HG03442 (cell line): Measurements from ENCODE around the gene PPARGC1A.

ENCODE experiments used
- ATAC-seq: cut with Tn5 transposase; IDR thresholded peaks from one replicate; pipeline ENCODE4 v1.9.1; 2021; ENCODE audit warnings: mild to moderate bottlenecking, moderate library complexity; ENCODE audit not compliant: unreplicated experiment

Gene PPARGC1A

DNA sequence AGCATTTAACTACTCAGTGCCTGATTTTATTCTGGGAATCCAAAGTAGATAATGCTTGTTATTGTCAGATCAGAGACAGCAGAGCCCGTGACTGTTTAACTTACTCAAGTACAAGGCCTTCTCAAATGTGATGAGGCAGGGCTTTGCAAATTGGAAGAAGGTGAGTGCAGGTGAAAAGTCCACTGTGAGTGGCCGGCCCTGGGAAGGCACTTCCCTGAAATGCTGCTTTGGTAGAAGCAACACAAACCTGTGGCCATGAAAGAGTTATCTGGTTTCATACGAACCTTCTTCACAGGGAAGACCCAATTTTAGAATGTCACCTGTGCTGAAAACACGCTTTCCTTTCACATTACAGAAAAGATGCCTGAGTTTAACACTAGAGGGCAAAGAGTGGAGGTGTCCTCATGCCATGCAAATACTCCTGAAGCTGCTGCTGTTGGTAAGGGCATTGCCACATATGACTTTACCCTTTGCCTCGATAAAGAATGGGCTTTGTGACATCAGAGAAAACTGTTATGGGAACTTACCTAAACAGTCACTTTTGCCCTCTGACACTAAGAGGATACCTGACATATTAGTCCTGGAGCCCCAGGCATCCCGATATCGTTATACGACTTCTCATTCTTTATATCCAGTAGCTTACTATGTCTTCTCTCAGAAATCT is 8.0 kb downstream of the PPARGC1A start:
- ATAC-seq = no peak

GRCh38 chr4:23881052-23881501 is 8.8 kb downstream of the PPARGC1A start:
- no peak for ATAC-seq

- ATAC-seq = no peak
Observed at GRCh38 chr4:23878912-23879732, 10.7 kb downstream of the PPARGC1A start.

GRCh38 chr4:23878246-23878891 is 11.5 kb downstream of the PPARGC1A start:
- ATAC-seq = no peak

- ATAC-seq = no peak
Observed at GRCh38 chr4:23877758-23878229, 12.1 kb downstream of the PPARGC1A start.

- no peak for ATAC-seq
Observed at GRCh38 chr4:23876418-23877089, 13.3 kb downstream of the PPARGC1A start.

GRCh38 chr4:23875317-23875716 is 14.5 kb downstream of the PPARGC1A start:
- no peak for ATAC-seq

- no peak for ATAC-seq
Observed at GRCh38 chr4:23874536-23874901, 15.3 kb downstream of the PPARGC1A start.

DNA sequence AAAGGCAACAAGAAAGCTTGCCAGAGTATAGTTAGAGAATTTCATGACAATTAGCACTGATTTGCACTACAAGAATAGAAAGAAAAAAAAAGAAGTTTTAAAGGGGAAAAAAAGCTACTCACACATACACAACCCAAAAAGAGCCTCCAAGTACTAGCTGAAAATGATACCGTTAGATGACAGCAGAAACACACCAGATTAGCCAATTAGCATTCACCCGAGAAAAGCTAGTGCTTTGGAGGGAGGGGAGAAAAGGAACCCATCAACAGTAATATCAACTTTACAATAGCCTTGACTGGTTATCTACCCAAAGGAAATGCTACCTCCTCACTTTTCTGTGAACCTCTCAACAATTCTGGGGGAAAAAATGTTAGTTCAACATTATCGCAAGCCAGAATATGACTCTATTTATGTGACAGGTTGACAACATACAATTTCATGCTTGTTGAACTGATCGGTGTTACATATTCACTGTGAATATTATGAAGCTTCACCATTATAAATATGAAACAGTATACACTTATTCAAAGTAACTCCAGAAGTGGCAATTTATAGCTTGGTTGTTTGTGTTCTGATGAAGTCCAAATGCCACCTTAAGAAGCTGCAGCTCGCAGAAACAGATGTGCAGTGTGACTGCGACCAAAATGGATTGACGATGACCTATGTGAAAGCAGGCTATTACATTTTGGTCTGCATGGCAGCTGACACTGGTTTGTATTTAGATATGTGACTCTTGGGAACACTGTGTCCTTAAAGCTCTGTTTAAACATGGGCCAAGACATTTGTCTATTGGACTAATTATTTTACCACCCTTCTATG is 15.9 kb downstream of the PPARGC1A start:
- ATAC-seq = no peak

- ATAC-seq = no peak
Observed at GRCh38 chr4:23871426-23871825, 18.4 kb downstream of the PPARGC1A start.

DNA sequence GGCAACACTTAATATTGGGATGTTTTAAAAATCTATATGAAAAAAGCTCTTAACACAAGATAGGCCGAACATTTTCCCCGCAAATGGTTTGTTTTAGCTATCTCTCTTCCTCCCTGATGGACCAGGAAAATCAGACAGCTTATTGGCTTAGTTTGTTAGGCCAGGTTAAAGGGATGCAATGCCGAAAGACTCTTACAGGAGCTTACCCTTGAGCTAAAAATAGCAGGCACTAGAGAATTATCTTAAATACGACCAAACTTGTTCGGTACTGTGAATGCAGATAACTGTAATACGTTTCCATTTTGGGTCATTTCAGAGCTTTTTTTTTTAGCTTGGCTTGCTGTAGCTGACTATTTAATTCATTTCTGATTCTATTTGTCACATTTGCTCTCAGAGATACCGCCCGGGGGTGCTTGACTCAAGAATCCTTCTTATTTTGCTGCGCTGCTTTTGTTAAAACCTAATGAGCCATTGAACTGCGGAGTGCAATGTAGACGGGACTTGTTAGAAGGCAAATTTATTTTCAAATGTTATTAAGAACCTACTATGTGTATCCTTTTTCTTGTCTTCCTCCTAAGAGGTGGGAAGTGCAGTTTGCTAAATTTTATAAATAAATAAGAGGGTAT is 23.3 kb downstream of the PPARGC1A start:
- no peak for ATAC-seq

DNA sequence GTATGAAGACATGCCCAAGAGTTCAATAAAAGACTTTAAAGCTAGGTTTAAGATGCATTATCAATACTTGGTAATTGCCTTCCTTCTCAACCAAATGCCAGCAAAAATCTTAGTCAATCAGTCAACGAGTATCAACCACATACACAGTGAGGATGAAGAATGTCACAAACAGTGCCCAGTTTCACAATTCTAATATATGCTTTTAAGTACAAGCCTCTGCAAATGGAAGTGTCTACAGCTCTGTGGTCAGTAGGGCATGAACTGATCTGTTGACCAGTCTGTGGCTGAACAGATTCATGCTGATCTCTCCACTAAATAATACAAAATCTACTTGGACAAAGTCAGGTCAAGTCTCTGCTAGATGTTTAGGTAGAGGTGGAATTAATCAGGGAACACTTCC is 27.9 kb downstream of the PPARGC1A start:
- no peak for ATAC-seq

- ATAC-seq = no peak
Observed at GRCh38 chr4:23860919-23861318, 28.9 kb downstream of the PPARGC1A start.

DNA sequence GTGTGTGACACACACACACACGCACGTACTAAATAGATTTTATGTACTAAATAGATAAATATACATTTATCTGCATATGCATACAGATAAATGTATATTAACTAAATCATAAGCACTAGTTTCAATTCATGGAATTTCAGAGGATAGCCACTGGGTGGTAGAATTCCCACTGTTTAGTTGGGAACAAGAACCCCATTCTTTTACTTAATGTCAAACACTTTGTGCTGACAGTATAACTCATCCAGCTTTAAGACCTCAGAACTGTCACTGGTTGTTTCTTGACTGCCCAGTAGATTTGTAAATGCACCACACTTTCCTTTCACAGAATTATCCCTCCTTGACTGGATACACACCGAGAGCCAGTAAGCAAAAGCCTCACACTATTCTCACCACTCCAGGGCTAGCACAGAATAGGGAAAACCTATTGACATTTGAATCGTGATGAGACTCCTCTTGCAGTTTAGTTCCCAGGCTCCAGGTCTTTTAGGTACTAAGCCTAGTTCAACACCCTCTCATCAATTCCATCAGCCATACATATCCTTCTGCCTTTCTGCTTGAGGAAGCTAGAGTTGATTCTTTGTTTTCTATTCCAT is 32.4 kb downstream of the PPARGC1A start:
- no peak for ATAC-seq

DNA sequence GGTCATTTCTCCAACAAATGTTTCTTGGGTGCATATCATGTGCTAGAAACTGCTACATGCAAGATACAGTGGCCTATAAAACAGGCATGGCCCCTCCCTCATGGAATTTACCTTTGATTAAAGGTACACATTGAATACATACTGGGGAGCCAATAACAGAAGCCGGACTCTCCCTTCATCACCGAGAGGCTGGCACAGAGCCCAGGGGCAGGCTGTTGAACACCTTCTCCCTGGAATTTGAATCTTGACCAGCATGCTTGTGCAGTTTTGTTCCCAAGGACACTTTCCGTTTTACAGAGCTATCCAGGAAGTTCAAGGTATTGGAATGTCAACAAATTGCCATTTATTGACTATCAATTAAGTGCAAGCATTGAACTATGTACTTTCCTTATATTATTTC is 33.2 kb downstream of the PPARGC1A start:
- ATAC-seq = no peak

DNA sequence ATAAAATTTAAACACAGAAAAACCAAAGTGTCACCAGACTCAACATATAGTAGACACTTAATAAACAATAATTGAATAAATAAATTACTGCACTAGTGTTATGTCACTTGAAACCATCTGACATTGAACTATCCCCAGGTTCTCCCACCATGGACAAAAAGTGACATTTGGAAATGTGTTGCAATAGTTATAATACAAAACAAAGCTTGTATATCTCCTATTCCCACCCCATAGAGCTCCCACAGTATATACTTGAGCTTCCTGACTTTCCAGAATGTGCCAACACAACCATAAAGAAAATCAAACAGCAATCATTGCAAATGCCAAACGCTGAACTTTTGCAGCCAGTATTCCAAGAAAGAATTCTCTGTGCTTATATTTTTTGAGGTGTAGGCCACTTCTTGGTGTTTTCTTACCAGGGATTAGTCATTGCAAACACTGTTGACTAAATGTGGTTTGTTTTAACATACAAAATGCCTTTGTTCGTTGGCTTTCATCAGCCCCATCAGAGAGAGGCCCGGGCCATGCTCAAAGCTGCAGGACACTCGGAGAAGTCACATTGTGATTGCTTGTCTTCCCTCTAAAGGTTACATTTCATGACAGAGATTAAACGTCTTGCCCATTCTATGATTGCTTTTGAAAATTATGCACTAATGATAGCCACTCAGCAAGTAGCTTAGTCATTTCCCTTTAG is 33.8 kb downstream of the PPARGC1A start:
- no peak for ATAC-seq

DNA sequence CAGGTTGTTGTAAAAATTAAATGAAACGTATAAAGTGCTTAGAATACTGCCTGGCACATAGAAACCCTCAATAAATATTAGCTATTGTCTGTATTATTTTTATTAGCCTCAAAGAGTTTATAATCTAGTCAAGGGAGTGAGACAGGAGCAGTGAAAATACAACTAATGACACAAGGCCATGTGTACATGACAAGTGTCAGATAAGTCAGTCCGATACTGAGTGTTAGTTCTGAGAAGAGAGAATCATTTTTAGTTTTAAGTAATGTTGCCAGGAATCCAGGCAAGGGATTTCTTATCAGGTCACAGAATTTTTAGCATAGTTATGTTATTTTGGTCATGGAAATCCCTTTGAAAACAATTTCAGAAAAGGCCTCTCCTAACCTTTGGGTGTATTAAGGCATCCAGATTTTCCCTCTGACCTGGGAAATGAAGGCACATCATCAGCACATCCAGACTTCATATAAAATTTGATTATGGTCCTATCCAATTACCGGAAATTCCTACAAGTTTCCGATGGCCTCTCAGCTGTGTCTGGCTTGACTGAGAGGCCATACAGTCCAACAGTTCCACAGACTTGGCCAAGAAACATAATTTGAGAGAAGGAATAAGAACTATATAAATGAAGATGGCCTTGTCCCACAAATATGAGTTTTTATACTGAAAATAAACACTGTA is 35.7 kb downstream of the PPARGC1A start:
- ATAC-seq = no peak

- no peak for ATAC-seq
Observed at GRCh38 chr4:23851464-23851863, 38.4 kb downstream of the PPARGC1A start.
